Transverse colon (tissue), 3 donors: Measurements from ENCODE around the gene FARP1.

ENCODE experiments used
- CTCF ChIP-seq, 5 experiments: fragments of 200-600 bp in 3 of 5; fragments of 450-650 bp in 2 of 5; sonication (generic) in 3 of 5; IDR thresholded peaks; 1 replicate in 2 of 5; 2 replicates in 3 of 5; pipeline ENCODE4 v1.5.1; 2016 to 2017; ENCODE audit warnings: antibody characterized with exemption in 5 of 5, inconsistent platforms in 3 of 5, mild to moderate bottlenecking in 2 of 5, moderate library complexity in 1 of 5
- EP300 ChIP-seq: sonication (generic); formaldehyde crosslinking; IDR thresholded peaks from one replicate; pipeline ENCODE4 v1.6.1; 2017; ENCODE audit warnings: antibody characterized with exemption, low read depth
- POLR2A ChIP-seq: fragments of 450-650 bp; IDR thresholded peaks from one replicate; pipeline ENCODE4 v1.6.1; 2016; ENCODE audit warnings: antibody characterized with exemption, mild to moderate bottlenecking, moderate library complexity

GRCh38 chr13:98099627-98100026 is 43.3 kb upstream of the FARP1 start:
- TF ChIP-seq POLR2A (no peak), EP300 (no peak), CTCF (IDR thresholded peaks at IDR 0.05) (no peak)
